Measurements from ENCODE around the gene LUZP4. TPM values are rescaled to one million over a fixed set of nuclear protein-coding genes. Genes with fewer than 3 reads are reported as not detected.

LUZP4 gene
- total RNA-seq, 2 donors from 2014 or later: not detected

DNA sequence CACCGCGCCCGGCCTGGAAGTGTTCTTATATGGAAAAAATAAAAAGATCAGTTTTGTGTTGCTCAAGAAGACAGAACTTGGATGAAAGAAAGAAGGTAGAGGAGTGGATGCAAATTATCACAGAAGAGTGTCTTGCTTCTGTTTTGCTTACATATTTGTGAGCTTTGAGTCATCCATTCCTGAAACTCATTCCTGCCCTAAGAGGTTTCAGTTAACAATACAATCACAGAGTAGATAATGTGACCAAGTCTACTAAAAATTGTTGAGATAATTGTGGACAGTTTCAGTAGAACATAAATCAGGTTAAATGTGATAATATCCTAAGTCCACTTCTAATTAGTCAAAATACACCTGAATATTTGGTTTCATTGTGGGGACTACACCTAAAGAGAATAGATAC is 29.2 kb upstream of the LUZP4 start:
- intact Hi-C loops (cut with DNase I): no loop called here
- Histone ChIP-seq H3K9ac (ENCODE audit: low read depth in 2 of 2, low read length in 2 of 2) (no peak overlapping the region), H3K4me3 (no peak overlapping the region), H3K9me3 (no peaks in the 10 kb centered on the region), H3K36me3 (no peaks in the 10 kb centered on the region), H3K27me3 (no peaks in the 10 kb centered on the region), H3K27ac (no peak overlapping the region), H3K4me1 (no peaks in the 10 kb centered on the region)
- no peak for DNase-seq
- TF ChIP-seq, protein P1, sequence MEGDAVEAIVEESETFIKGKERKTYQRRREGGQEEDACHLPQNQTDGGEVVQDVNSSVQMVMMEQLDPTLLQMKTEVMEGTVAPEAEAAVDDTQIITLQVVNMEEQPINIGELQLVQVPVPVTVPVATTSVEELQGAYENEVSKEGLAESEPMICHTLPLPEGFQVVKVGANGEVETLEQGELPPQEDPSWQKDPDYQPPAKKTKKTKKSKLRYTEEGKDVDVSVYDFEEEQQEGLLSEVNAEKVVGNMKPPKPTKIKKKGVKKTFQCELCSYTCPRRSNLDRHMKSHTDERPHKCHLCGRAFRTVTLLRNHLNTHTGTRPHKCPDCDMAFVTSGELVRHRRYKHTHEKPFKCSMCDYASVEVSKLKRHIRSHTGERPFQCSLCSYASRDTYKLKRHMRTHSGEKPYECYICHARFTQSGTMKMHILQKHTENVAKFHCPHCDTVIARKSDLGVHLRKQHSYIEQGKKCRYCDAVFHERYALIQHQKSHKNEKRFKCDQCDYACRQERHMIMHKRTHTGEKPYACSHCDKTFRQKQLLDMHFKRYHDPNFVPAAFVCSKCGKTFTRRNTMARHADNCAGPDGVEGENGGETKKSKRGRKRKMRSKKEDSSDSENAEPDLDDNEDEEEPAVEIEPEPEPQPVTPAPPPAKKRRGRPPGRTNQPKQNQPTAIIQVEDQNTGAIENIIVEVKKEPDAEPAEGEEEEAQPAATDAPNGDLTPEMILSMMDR (IDR thresholded peaks at IDR 0.05): no peak

DNA sequence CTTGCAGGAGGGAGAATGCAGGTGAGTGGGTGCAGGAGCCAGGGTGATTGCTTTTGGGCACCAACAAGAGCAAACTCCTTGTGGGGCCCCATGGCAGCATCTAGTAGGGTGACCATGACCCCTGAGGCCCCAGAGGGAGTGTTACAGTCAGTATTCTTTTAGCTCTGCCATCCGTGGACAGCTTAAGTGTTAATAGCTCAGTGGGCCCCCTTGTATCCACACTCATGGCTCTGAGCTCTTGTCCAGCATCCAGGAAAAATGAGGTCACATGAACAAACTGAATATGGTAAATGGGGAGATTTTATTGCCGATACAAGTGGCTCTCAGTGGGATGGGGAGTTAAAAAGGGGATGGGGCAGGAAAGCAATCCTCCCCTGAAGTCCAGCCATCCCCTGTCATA is 28.4 kb upstream of the LUZP4 start:
- Histone ChIP-seq H3K27me3 (no peaks in the 10 kb centered on the region), H3K4me1 (no peaks in the 10 kb centered on the region), H3K9me3 (no peaks in the 10 kb centered on the region), H3K9ac (ENCODE audit: low read depth in 2 of 2, low read length in 2 of 2) (no peak overlapping the region), H3K4me3 (no peak overlapping the region), H3K36me3 (no peaks in the 10 kb centered on the region), H3K27ac (no peak overlapping the region)
- TF ChIP-seq, protein P1 (IDR thresholded peaks at IDR 0.05): no peak
- no peak for DNase-seq
- intact Hi-C loops (cut with DNase I): no loop called here

DNA sequence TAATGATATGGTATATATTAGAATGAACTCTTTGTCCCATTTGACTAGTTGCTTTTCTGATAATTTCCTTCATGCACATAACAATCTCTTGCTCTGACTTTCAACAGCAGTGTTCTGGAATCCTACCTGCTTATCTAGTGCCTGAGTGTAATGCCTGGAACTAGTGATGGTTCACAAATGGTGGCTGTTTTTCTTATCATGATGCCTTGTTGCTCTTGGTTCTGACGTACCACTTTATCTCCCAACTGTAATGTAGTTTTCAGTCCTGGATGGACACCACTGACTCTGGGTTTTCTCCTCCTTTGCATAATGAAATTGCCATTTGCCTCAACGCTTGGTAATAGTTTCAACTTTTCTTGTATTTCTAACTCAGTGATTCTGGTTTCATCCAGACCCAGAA is 25.5 kb upstream of the LUZP4 start:
- Histone ChIP-seq H3K9ac (ENCODE audit: low read depth in 2 of 2, low read length in 2 of 2) (no peak overlapping the region), H3K36me3 (no peaks in the 10 kb centered on the region), H3K27me3 (no peaks in the 10 kb centered on the region), H3K4me3 (no peak overlapping the region), H3K4me1 (no peaks in the 10 kb centered on the region), H3K9me3 (no peaks in the 10 kb centered on the region), H3K27ac (no peak overlapping the region)
- intact Hi-C loops (cut with DNase I): no loop called here
- DNase-seq: no peak
- TF ChIP-seq, protein P1 (IDR thresholded peaks at IDR 0.05): no peak

DNA sequence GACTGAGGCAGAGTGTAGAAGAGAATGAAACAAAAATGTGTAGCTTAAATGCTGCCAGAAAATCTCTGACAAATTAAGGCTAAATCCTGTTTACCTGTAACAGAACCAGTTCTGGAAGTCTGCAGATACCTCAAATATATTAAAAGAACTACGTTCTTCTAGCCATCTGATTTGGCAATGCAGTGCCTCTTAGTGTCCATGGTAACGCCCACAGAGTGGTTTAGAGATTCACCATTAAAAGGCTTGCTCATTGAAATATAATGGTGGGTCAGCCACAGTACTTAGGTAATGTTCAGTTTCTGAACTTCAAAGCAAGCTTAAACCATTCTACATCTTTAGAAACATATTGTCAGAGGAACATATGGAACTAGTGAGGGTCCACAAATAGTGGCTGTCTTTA is 23.2 kb upstream of the LUZP4 start:
- H3K4me1 ChIP-seq: no peaks in the 10 kb centered on the region
- DNase-seq: no peak
- H3K36me3 ChIP-seq: no peaks in the 10 kb centered on the region
- H3K4me3 ChIP-seq: no peak overlapping the region
- H3K9me3 ChIP-seq: no peaks in the 10 kb centered on the region
- TF ChIP-seq, protein P1 (IDR thresholded peaks at IDR 0.05): no peak
- H3K9ac ChIP-seq (ENCODE audit: low read depth in 2 of 2, low read length in 2 of 2): no peak overlapping the region
- H3K27me3 ChIP-seq: no peaks in the 10 kb centered on the region
- no peak overlapping the region for H3K27ac ChIP-seq
- intact Hi-C loops (cut with DNase I): no loop called here

DNA sequence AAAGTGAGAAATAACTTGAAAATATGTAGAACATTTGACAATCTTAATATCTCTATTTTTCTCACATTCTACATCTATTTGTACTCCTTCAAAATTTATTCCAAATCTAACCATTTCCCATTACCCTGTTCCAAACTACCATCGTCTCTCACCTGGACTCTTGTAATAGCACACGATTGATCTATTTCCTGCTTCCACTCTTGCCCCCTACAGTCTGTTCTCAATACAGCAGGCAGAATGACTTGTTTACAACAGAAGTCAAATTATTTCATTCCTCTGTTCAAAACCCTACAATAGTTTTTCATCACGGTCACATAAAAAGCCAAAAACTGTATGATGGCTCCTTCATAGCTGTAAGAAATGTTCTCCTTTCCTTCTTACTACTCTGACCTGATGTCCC is 21.1 kb upstream of the LUZP4 start:
- no peaks in the 10 kb centered on the region for H3K36me3 ChIP-seq
- no peak overlapping the region for H3K9ac ChIP-seq (ENCODE audit: low read depth in 2 of 2, low read length in 2 of 2)
- intact Hi-C loops (cut with DNase I): no loop called here
- no peak overlapping the region for H3K27ac ChIP-seq
- DNase-seq: no peak
- H3K4me3 ChIP-seq: no peak overlapping the region
- no peaks in the 10 kb centered on the region for H3K27me3 ChIP-seq
- TF ChIP-seq, protein P1 (IDR thresholded peaks at IDR 0.05): peak; percentile 21
- no peaks in the 10 kb centered on the region for H3K4me1 ChIP-seq
- H3K9me3 ChIP-seq: no peaks in the 10 kb centered on the region

All from colonic mucosa (tissue), 4 donors.